ENCODE data around the gene NRL. TPM values are rescaled to one million over a fixed set of nuclear protein-coding genes. Genes with fewer than 3 reads are reported as not detected.

The NRL gene
- polyA plus RNA-seq, 3 donors = 1.1 to 1.5 (median 1.3) TPM

DNA sequence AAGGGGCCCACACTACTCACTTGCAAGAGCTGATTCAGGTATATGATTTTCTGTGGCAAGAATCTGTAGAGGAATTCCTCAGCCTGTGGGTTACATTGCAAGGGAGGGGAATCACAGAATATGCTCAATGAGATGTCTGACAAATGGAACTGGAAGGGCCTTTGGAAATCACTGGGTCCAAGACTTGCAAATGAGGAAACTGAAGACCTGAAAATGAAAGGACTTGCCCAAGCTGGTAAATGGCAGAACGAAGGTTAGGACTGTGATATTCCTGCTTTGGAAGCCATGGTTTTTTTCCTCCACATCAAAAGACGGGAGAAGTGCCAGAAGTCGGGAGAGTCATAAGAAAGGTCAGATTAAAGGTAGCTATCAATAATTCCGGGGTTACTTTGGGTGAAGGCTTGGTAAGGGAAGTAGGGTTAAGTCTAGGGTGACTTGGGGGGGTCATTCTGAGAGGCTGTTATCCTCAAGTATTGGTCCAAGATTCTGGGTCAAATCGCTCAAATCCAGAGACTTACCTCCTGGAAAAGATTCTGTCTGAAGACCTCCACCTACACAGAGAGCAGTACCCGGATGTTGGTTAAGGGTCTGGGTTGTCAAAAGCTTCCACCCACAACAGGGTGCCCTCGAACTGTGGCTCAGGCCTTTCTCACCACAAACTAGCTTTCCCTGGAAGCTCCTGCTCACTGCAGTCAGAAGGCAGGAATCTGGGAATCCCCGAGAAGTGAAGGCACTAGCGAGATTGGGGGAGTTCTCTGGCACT is 31.1 kb upstream of the NRL start:
- peaks cover 50 to 52% of the 10 kb centered on the region in 2 donors for H3K36me3 Mint-ChIP-seq
- H3K4me3 ChIP-seq (replicated peaks in 1 of 3; ENCODE audit: low read depth in 2 of 3, low read length in 3 of 3) = peak overlapping the region; percentile 84 to 100 (median 89)
- 0% methylated on average over 2 of the region's 9 CpGs for WGBS (ENCODE audit: insufficient coverage)
- intact Hi-C loops (cut with micrococcal nuclease) = loop anchor here in 1 of 2 donors (2.0 kb wide), 1 partner anchor 15 kb away; the partner anchor contains the start of gene IRF9
- peaks cover 34 to 50% of the 10 kb centered on the region in 2 donors for H3K4me1 ChIP-seq (ENCODE audit: control insufficient read depth in 1 of 2, insufficient read depth in 2 of 2, low read length in 2 of 2)
- peak overlapping the region; percentile 93 for H3K9ac ChIP-seq (ENCODE audit: insufficient read depth, low read length, poor library complexity, severe bottlenecking)
- H3K4me2 ChIP-seq (replicated peaks; ENCODE audit: extremely low read depth, low read length, poor library complexity, severe bottlenecking) = peak overlapping the region; percentile 98
- peaks cover 0 to 2% (median 0%) of the 10 kb centered on the region in 3 donors for H3K27me3 Mint-ChIP-seq (ENCODE audit: low read depth in 3 of 3)
- peak overlapping the region; percentile 95 to 99 (median 97) for H3K27ac Mint-ChIP-seq
- peak overlapping the region; percentile 98 to 99 for H3K4me3 Mint-ChIP-seq
- TF ChIP-seq CTCF (IDR thresholded peaks at IDR 0.05) = no peak
- H3K9me3 ChIP-seq (replicated peaks in 1 of 2; ENCODE audit: control insufficient read depth in 1 of 2, insufficient read depth in 1 of 2, low read length in 2 of 2) = no peaks in the 10 kb centered on the region
- peaks cover 70% of the 10 kb centered on the region for H3K79me2 ChIP-seq (ENCODE audit: insufficient read depth, low read length)
- peak overlapping the region; percentile 84 to 89 for H3K27ac ChIP-seq (ENCODE audit: low read depth in 1 of 2, low read length in 2 of 2)
- peaks cover 36 to 49% of the 10 kb centered on the region in 2 donors for H3K36me3 ChIP-seq (replicated peaks in 1 of 2; ENCODE audit: control insufficient read depth in 1 of 2, insufficient read depth in 2 of 2, low read length in 2 of 2)
- peak overlapping the region; percentile 93 for H2AFZ ChIP-seq (ENCODE audit: insufficient read depth, low read depth, low read length, poor library complexity, severe bottlenecking)
- DNase-seq = peak in 2 of 3 donors; percentile 29 to 76
- no peaks in the 10 kb centered on the region for H3K27me3 ChIP-seq (ENCODE audit: control insufficient read depth in 2 of 2, insufficient read depth in 2 of 2, low read length in 2 of 2)
- no peaks in the 10 kb centered on the region for H3K9me3 Mint-ChIP-seq
- peaks cover 59% of the 10 kb centered on the region for H4K20me1 ChIP-seq (ENCODE audit: insufficient read depth, low read length)
- peaks cover 48% of the 10 kb centered on the region for H3K4me1 Mint-ChIP-seq

DNA sequence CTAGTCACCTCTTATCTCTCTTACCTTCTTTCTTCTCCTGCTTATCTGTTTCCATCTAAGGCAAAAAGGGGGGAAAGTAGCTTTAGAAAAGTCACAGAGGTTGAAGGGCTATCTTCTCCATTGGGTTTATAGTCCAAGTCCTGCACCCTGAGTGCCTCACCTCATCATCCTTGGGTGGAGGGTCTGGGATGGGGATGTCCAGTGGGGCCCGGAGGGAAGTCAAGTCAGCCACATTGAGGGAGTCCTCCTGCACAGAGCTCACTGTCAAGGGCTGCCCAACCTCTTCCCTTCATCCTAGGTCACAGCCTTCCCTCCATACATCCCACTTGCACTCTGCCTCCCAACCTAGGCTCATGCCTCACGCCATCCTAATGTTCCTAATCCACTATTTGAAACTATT is 30.5 kb upstream of the NRL start:
- H3K27me3 ChIP-seq (ENCODE audit: control insufficient read depth in 2 of 2, insufficient read depth in 2 of 2, low read length in 2 of 2) = no peaks in the 10 kb centered on the region
- peak overlapping the region; percentile 98 for H3K4me2 ChIP-seq (replicated peaks; ENCODE audit: extremely low read depth, low read length, poor library complexity, severe bottlenecking)
- peaks cover 43 to 46% of the 10 kb centered on the region in 2 donors for H3K36me3 Mint-ChIP-seq
- no peak for TF ChIP-seq CTCF (IDR thresholded peaks at IDR 0.05)
- H3K4me3 ChIP-seq (replicated peaks in 1 of 3; ENCODE audit: low read depth in 2 of 3, low read length in 3 of 3) = peak overlapping the region in 2 of 3 experiments; percentile 84 to 100
- H3K27me3 Mint-ChIP-seq (ENCODE audit: low read depth in 3 of 3) = peaks cover 0 to 2% (median 1%) of the 10 kb centered on the region in 3 donors
- no peak for DNase-seq
- H3K36me3 ChIP-seq (replicated peaks in 1 of 2; ENCODE audit: control insufficient read depth in 1 of 2, insufficient read depth in 2 of 2, low read length in 2 of 2) = peaks cover 30 to 42% of the 10 kb centered on the region in 2 donors
- H3K9me3 ChIP-seq (replicated peaks in 1 of 2; ENCODE audit: control insufficient read depth in 1 of 2, insufficient read depth in 1 of 2, low read length in 2 of 2) = no peaks in the 10 kb centered on the region
- H3K9ac ChIP-seq (ENCODE audit: insufficient read depth, low read length, poor library complexity, severe bottlenecking) = no peak overlapping the region
- peak overlapping the region in 5 of 7 donors; percentile 14 to 99 (median 96) for H3K27ac Mint-ChIP-seq
- peaks cover 59% of the 10 kb centered on the region for H4K20me1 ChIP-seq (ENCODE audit: insufficient read depth, low read length)
- H3K4me3 Mint-ChIP-seq = peak overlapping the region; percentile 98 to 99
- intact Hi-C loops (cut with micrococcal nuclease) = no loop called here
- H3K27ac ChIP-seq (ENCODE audit: low read depth in 1 of 2, low read length in 2 of 2) = peak overlapping the region in 1 of 2 donors; percentile 84
- H2AFZ ChIP-seq (ENCODE audit: insufficient read depth, low read depth, low read length, poor library complexity, severe bottlenecking) = no peak overlapping the region
- H3K9me3 Mint-ChIP-seq = no peaks in the 10 kb centered on the region
- H3K4me1 ChIP-seq (ENCODE audit: control insufficient read depth in 1 of 2, insufficient read depth in 2 of 2, low read length in 2 of 2) = peaks cover 40 to 56% of the 10 kb centered on the region in 2 donors
- H3K79me2 ChIP-seq (ENCODE audit: insufficient read depth, low read length) = peaks cover 70% of the 10 kb centered on the region
- H3K4me1 Mint-ChIP-seq = peaks cover 55% of the 10 kb centered on the region
- WGBS (ENCODE audit: insufficient coverage) = no CpG with 5 or more reads among the region's 2 CpGs

Measured in CD14-positive monocyte (primary cell).